Esophagus muscularis mucosa (tissue), 4 donors: Measurements from ENCODE around the gene RDX.

Source experiments
- CTCF ChIP-seq, 3 experiments: fragments of 200-600 bp in 2 of 3; fragments of 450-650 bp in 1 of 3; sonication (generic) in 2 of 3; IDR thresholded peaks; one replicate each; pipeline ENCODE4 v1.5.1; 2017 to 2019; ENCODE audit warnings: antibody characterized with exemption in 3 of 3, mild to moderate bottlenecking in 2 of 3, moderate library complexity in 1 of 3
- EP300 ChIP-seq: sonication (generic); formaldehyde crosslinking; IDR thresholded peaks from one replicate; pipeline ENCODE4 v1.6.1; 2017; ENCODE audit warnings: antibody characterized with exemption
- POLR2A ChIP-seq: fragments of 450-650 bp; IDR thresholded peaks from one replicate; pipeline ENCODE4 v1.6.1; 2017; ENCODE audit warnings: antibody characterized with exemption, moderate library complexity, mild to moderate bottlenecking, low read depth
- POLR2AphosphoS5 ChIP-seq, 2 donors: sonication (generic); formaldehyde crosslinking; IDR thresholded peaks; one replicate each; pipeline ENCODE4 v1.6.1; 2017; ENCODE audit warnings: antibody characterized with exemption in 2 of 2

- TF ChIP-seq CTCF (IDR thresholded peaks at IDR 0.05), result no peak
- TF ChIP-seq EP300, result no peak
- no peak for TF ChIP-seq POLR2A
- TF ChIP-seq POLR2AphosphoS5 (IDR thresholded peaks at IDR 0.05), result no peak
These were observed 9.0 kb upstream of the RDX start for GRCh38 chr11:110305169-110306018.
